Measurements from ENCODE around the gene PKD1L1.

PKD1L1 gene

GRCh38 chr7:47968847-47969774, 20.8 kb upstream of the PKD1L1 start:
- Mint-ChIP-seq H3K4me3 (no peak overlapping the region), H3K27ac (peak overlapping the region; percentile 28), H3K9me3 (ENCODE audit: low read depth) (no peaks in the 10 kb centered on the region), H3K4me1 (ENCODE audit: low read depth) (peaks cover 43% of the 10 kb centered on the region), H3K27me3 (no peaks in the 10 kb centered on the region), H3K36me3 (peaks cover 28% of the 10 kb centered on the region)

GRCh38 chr7:47967708-47968107, 19.4 kb upstream of the PKD1L1 start:
- Mint-ChIP-seq H3K4me3 (no peak overlapping the region), H3K9me3 (ENCODE audit: low read depth) (no peaks in the 10 kb centered on the region), H3K27me3 (no peaks in the 10 kb centered on the region), H3K27ac (no peak overlapping the region), H3K36me3 (peaks cover 25% of the 10 kb centered on the region), H3K4me1 (ENCODE audit: low read depth) (peaks cover 30% of the 10 kb centered on the region)

- H3K36me3 Mint-ChIP-seq = peaks cover 25% of the 10 kb centered on the region
- H3K9me3 Mint-ChIP-seq (ENCODE audit: low read depth) = no peaks in the 10 kb centered on the region
- no peaks in the 10 kb centered on the region for H3K27me3 Mint-ChIP-seq
These were observed 18.9 kb upstream of the PKD1L1 start for GRCh38 chr7:47967123-47967522.

GRCh38 chr7:47965456-47965855, 17.2 kb upstream of the PKD1L1 start:
- Mint-ChIP-seq H3K4me3 (no peak overlapping the region), H3K27ac (no peak overlapping the region), H3K4me1 (ENCODE audit: low read depth) (peaks cover 20% of the 10 kb centered on the region), H3K36me3 (peaks cover 25% of the 10 kb centered on the region), H3K27me3 (no peaks in the 10 kb centered on the region), H3K9me3 (ENCODE audit: low read depth) (no peaks in the 10 kb centered on the region)

More at GRCh38 chr7:47967123-47967522, 18.9 kb upstream of the PKD1L1 start:
- Mint-ChIP-seq H3K27ac (peak overlapping the region; percentile 75), H3K4me3 (no peak overlapping the region), H3K4me1 (ENCODE audit: low read depth) (peaks cover 31% of the 10 kb centered on the region)

GRCh38 chr7:47962262-47962661, 14.0 kb upstream of the PKD1L1 start:
- no peak overlapping the region for H3K27ac Mint-ChIP-seq
- no peaks in the 10 kb centered on the region for H3K9me3 Mint-ChIP-seq (ENCODE audit: low read depth)
- H3K4me3 Mint-ChIP-seq = no peak overlapping the region
- H3K27me3 Mint-ChIP-seq = no peaks in the 10 kb centered on the region
- H3K4me1 Mint-ChIP-seq (ENCODE audit: low read depth) = peaks cover 5% of the 10 kb centered on the region
- peaks cover 26% of the 10 kb centered on the region for H3K36me3 Mint-ChIP-seq

- H3K36me3 Mint-ChIP-seq = peaks cover 12% of the 10 kb centered on the region
- peaks cover 2% of the 10 kb centered on the region for H3K4me1 Mint-ChIP-seq (ENCODE audit: low read depth)
- no peak overlapping the region for H3K27ac Mint-ChIP-seq
- no peaks in the 10 kb centered on the region for H3K27me3 Mint-ChIP-seq
- H3K9me3 Mint-ChIP-seq (ENCODE audit: low read depth) = no peaks in the 10 kb centered on the region
- no peak overlapping the region for H3K4me3 Mint-ChIP-seq
These were observed 8.9 kb upstream of the PKD1L1 start for GRCh38 chr7:47957156-47957555.

- Mint-ChIP-seq H3K27ac (no peak overlapping the region), H3K36me3 (peaks cover 11% of the 10 kb centered on the region), H3K4me1 (ENCODE audit: low read depth) (peaks cover 2% of the 10 kb centered on the region), H3K4me3 (no peak overlapping the region), H3K9me3 (ENCODE audit: low read depth) (no peaks in the 10 kb centered on the region), H3K27me3 (no peaks in the 10 kb centered on the region)
These were observed 8.0 kb upstream of the PKD1L1 start for GRCh38 chr7:47956220-47956619.

GRCh38 chr7:47954231-47954911, 6.1 kb upstream of the PKD1L1 start:
- peaks cover 2% of the 10 kb centered on the region for H3K4me1 Mint-ChIP-seq (ENCODE audit: low read depth)
- peaks cover 8% of the 10 kb centered on the region for H3K36me3 Mint-ChIP-seq
- H3K27me3 Mint-ChIP-seq = no peaks in the 10 kb centered on the region
- no peak overlapping the region for H3K4me3 Mint-ChIP-seq
- H3K9me3 Mint-ChIP-seq (ENCODE audit: low read depth) = no peaks in the 10 kb centered on the region
- peak overlapping the region; percentile 24 for H3K27ac Mint-ChIP-seq

- no peaks in the 10 kb centered on the region for H3K9me3 Mint-ChIP-seq (ENCODE audit: low read depth)
- H3K36me3 Mint-ChIP-seq = peaks cover 8% of the 10 kb centered on the region
- no peak overlapping the region for H3K4me3 Mint-ChIP-seq
- H3K4me1 Mint-ChIP-seq (ENCODE audit: low read depth) = peaks cover 2% of the 10 kb centered on the region
- H3K27ac Mint-ChIP-seq = no peak overlapping the region
- no peaks in the 10 kb centered on the region for H3K27me3 Mint-ChIP-seq
These were observed 5.6 kb upstream of the PKD1L1 start for GRCh38 chr7:47953822-47954221.

- Mint-ChIP-seq H3K9me3 (ENCODE audit: low read depth) (no peaks in the 10 kb centered on the region), H3K27me3 (no peaks in the 10 kb centered on the region), H3K4me3 (no peak overlapping the region), H3K27ac (no peak overlapping the region), H3K36me3 (peaks cover 2% of the 10 kb centered on the region), H3K4me1 (ENCODE audit: low read depth) (peaks cover 2% of the 10 kb centered on the region)
These were observed 4.0 kb upstream of the PKD1L1 start for GRCh38 chr7:47952224-47952623.

GRCh38 chr7:47951374-47951773, 3.1 kb upstream of the PKD1L1 start:
- Mint-ChIP-seq H3K9me3 (ENCODE audit: low read depth) (no peaks in the 10 kb centered on the region), H3K27me3 (no peaks in the 10 kb centered on the region), H3K4me1 (ENCODE audit: low read depth) (no peaks in the 10 kb centered on the region), H3K4me3 (no peak overlapping the region), H3K36me3 (peaks cover under 1% of the 10 kb centered on the region), H3K27ac (no peak overlapping the region)

GRCh38 chr7:47950714-47951113, 2.4 kb upstream of the PKD1L1 start:
- H3K27me3 Mint-ChIP-seq = no peaks in the 10 kb centered on the region
- no peaks in the 10 kb centered on the region for H3K36me3 Mint-ChIP-seq
- no peak overlapping the region for H3K4me3 Mint-ChIP-seq
- no peaks in the 10 kb centered on the region for H3K9me3 Mint-ChIP-seq (ENCODE audit: low read depth)
- no peaks in the 10 kb centered on the region for H3K4me1 Mint-ChIP-seq (ENCODE audit: low read depth)
- no peak overlapping the region for H3K27ac Mint-ChIP-seq

GRCh38 chr7:47949703-47950102, 1.4 kb upstream of the PKD1L1 start:
- Mint-ChIP-seq H3K9me3 (ENCODE audit: low read depth) (no peaks in the 10 kb centered on the region), H3K27me3 (no peaks in the 10 kb centered on the region)

GRCh38 chr7:47947355-47947749, 914 bp downstream of the PKD1L1 start:
- Mint-ChIP-seq H3K27ac (no peak overlapping the region), H3K4me1 (ENCODE audit: low read depth) (no peaks in the 10 kb centered on the region), H3K27me3 (no peaks in the 10 kb centered on the region), H3K4me3 (no peak overlapping the region), H3K9me3 (ENCODE audit: low read depth) (no peaks in the 10 kb centered on the region), H3K36me3 (no peaks in the 10 kb centered on the region)

More at GRCh38 chr7:47949703-47950102, 1.4 kb upstream of the PKD1L1 start:
- Mint-ChIP-seq H3K4me3 (no peak overlapping the region), H3K27ac (no peak overlapping the region), H3K4me1 (ENCODE audit: low read depth) (no peaks in the 10 kb centered on the region), H3K36me3 (no peaks in the 10 kb centered on the region)

GRCh38 chr7:47946581-47947354, 1.5 kb downstream of the PKD1L1 start:
- H3K27ac Mint-ChIP-seq = no peak overlapping the region
- no peak overlapping the region for H3K4me3 Mint-ChIP-seq
- no peaks in the 10 kb centered on the region for H3K9me3 Mint-ChIP-seq (ENCODE audit: low read depth)
- no peaks in the 10 kb centered on the region for H3K36me3 Mint-ChIP-seq
- no peaks in the 10 kb centered on the region for H3K4me1 Mint-ChIP-seq (ENCODE audit: low read depth)
- no peaks in the 10 kb centered on the region for H3K27me3 Mint-ChIP-seq

Data from activated naive CD8-positive, alpha-beta T cell (primary cell).